RWPE1 (cell line): Measurements from ENCODE around the gene HOXB4.

ENCODE experiments used
- CTCF ChIA-PET: fragments of 350-600 bp; sonication (Branson Sonifier 250); formaldehyde crosslinking; extraction: SDS; loops from one replicate; lab custom pipeline; 2021; lab: Yijun Ruan, JAX
- POLR2A ChIA-PET: fragments of 400-600 bp; formaldehyde crosslinking; extraction: SDS; loops from one replicate; lab custom pipeline; 2020; ENCODE audit warnings: antibody characterized with exemption; ENCODE audit not compliant: low non-redundant PET; lab: Yijun Ruan, JAX
- DNase-seq: peaks from one replicate; pipeline ENCODE4 v3.0.0; 2012; ENCODE audit warnings: low spot score
- H3K27ac ChIP-seq: fragments of 450-650 bp; 2 replicates; pipeline ENCODE4 v1.5.1; 2017
- CTCF ChIP-seq: fragments of 450-650 bp; conservative IDR thresholded peaks from 2 replicates; pipeline ENCODE4 v1.5.1; 2017; ENCODE audit warnings: low read depth, mild to moderate bottlenecking

HOXB4 gene

GRCh38 chr17:48556229-48556575, 21.9 kb downstream of the HOXB4 start:
- POLR2A ChIA-PET = no interaction called here
- no peak for TF ChIP-seq CTCF
- no peak for DNase-seq
- H3K27ac ChIP-seq = peak overlapping the region; percentile 70
- CTCF ChIA-PET = interaction anchor here (0.6 to 0.9 kb wide), 3 partner anchors 55 to 544 kb away, joined by 3 to 4 read pairs (median 4); no protein-coding TSS in a partner anchor

GRCh38 chr17:48555258-48556228, 22.6 kb downstream of the HOXB4 start:
- no peak for TF ChIP-seq CTCF
- ChIA-PET POLR2A (no interaction called here), CTCF (interaction anchor here (0.5 to 0.7 kb wide), 3 partner anchors 25 to 543 kb away, joined by 3 to 4 read pairs (median 3); no protein-coding TSS in a partner anchor)
- peak overlapping the region; percentile 70 for H3K27ac ChIP-seq
- DNase-seq = peak; percentile 54

GRCh38 chr17:48554412-48555257, 23.5 kb downstream of the HOXB4 start:
- DNase-seq = no peak
- H3K27ac ChIP-seq = peak overlapping the region; percentile 70
- ChIA-PET POLR2A (no interaction called here), CTCF (interaction anchor here (0.5 kb wide), 1 partner anchor 24 kb away, joined by 3 read pairs; no protein-coding TSS in a partner anchor)
- TF ChIP-seq CTCF = no peak

- H3K27ac ChIP-seq = no peak overlapping the region
- CTCF ChIA-PET = interaction anchor here (0.6 kb wide), 1 partner anchor 202 kb away, joined by 3 read pairs; no protein-coding TSS in a partner anchor
- no peak for TF ChIP-seq CTCF
- no peak for DNase-seq
- POLR2A ChIA-PET = no interaction called here
Observed at GRCh38 chr17:48553826-48554225, 24.3 kb downstream of the HOXB4 start.

- DNase-seq = no peak
- ChIA-PET CTCF (interaction anchor here (0.6 kb wide), 2 partner anchors 27 to 201 kb away, joined by 3 read pairs; no protein-coding TSS in a partner anchor), POLR2A (no interaction called here)
- TF ChIP-seq CTCF = no peak
- no peak overlapping the region for H3K27ac ChIP-seq
Observed at GRCh38 chr17:48553190-48553547, 25.0 kb downstream of the HOXB4 start.
